SK-N-SH (cell line): Measurements from ENCODE around the gene HS2ST1.

Source experiments
- EZH2phosphoT487 ChIP-seq: fragments of 200-600 bp; sonication (generic); IDR thresholded peaks from 2 replicates; pipeline ENCODE4 v1.6.1; 2017; ENCODE audit warnings: low read depth, mixed run types, mild to moderate bottlenecking, antibody characterized with exemption, moderate library complexity, borderline replicate concordance
- FOSL2 ChIP-seq: IDR thresholded peaks from 2 replicates; pipeline ENCODE4 v1.4.0; 2012; ENCODE audit warnings: low read depth, mild to moderate bottlenecking, moderate library complexity, borderline replicate concordance
- GABPA ChIP-seq: IDR thresholded peaks from 2 replicates; pipeline ENCODE4 v1.4.0; 2012; ENCODE audit warnings: low read depth, mild to moderate bottlenecking
- GATA2 ChIP-seq: sonication (generic); formaldehyde crosslinking; IDR thresholded peaks from 2 replicates; pipeline ENCODE4 v1.5.0; 2020; ENCODE audit warnings: mild to moderate bottlenecking, missing genetic modification reagents
- NFIC ChIP-seq: IDR thresholded peaks from 2 replicates; pipeline ENCODE4 v1.4.0; 2012; ENCODE audit warnings: borderline replicate concordance
- POLR2AphosphoS5 ChIP-seq: IDR thresholded peaks from 2 replicates; pipeline ENCODE4 v1.6.1; 2012; ENCODE audit warnings: low read depth, low read length
- RAD21 ChIP-seq: IDR thresholded peaks from 2 replicates; pipeline ENCODE4 v1.6.1; 2012; ENCODE audit warnings: mild to moderate bottlenecking, low read length
- RXRA ChIP-seq: IDR thresholded peaks from 2 replicates; pipeline ENCODE4 v1.4.0; 2012; ENCODE audit warnings: low read depth, mild to moderate bottlenecking, borderline replicate concordance
- SMC3 ChIP-seq: IDR thresholded peaks from 2 replicates; pipeline ENCODE4 v1.6.1; 2012; ENCODE audit warnings: low read depth, low read length, improper control_type of control experiment
- YY1 ChIP-seq: IDR thresholded peaks from 2 replicates; pipeline ENCODE4 v1.4.0; 2012; ENCODE audit warnings: low read depth, mild to moderate bottlenecking
- TF ChIP-seq, protein P1 (sequence below): IDR thresholded peaks from 2 replicates; pipeline ENCODE4 v1.4.0; 2012; ENCODE audit warnings: low read depth
- TF ChIP-seq, protein P2 (sequence below): fragments of 200-600 bp; sonication (generic); IDR thresholded peaks from 2 replicates; pipeline ENCODE4 v1.6.1; 2017; ENCODE audit warnings: antibody characterized with exemption, mild to moderate bottlenecking, moderate library complexity

DNA sequence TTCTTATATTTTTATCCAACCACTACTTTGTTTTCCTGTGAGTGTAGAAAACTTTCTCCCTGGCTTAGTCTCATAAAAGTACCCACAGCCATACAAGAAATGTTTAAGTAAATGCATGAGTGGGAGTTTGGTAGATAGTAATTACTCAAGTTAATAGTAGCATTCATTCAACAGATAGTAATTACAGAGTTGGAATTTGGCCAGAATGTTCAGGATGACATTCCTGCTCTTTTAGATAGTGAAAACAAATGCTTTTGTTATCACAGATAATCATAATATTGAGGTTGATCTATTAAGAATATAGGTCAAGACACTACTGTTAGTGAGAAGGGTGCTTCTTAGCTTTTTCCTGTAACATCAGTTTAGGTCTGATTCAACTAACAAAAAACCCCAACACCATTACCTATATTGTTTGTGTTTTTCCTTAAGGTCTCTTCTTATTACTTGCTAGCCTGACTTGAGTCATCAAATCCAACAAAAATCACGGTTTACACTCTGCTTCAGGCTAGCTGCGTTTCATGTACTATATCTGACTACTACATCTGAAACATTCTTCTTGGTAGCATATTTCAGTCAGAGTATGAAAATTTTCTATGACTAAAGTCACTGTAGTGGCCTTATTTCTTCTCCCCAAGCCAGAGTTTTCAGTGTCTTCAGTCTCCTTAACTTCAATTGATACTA is 163.7 kb downstream of the HS2ST1 start:
- TF ChIP-seq GATA2 (CRISPR knock-in tag): no peak
- TF ChIP-seq, protein P1, sequence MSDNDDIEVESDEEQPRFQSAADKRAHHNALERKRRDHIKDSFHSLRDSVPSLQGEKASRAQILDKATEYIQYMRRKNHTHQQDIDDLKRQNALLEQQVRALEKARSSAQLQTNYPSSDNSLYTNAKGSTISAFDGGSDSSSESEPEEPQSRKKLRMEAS: no peak
- no peak for TF ChIP-seq POLR2AphosphoS5
- TF ChIP-seq, protein P2, sequence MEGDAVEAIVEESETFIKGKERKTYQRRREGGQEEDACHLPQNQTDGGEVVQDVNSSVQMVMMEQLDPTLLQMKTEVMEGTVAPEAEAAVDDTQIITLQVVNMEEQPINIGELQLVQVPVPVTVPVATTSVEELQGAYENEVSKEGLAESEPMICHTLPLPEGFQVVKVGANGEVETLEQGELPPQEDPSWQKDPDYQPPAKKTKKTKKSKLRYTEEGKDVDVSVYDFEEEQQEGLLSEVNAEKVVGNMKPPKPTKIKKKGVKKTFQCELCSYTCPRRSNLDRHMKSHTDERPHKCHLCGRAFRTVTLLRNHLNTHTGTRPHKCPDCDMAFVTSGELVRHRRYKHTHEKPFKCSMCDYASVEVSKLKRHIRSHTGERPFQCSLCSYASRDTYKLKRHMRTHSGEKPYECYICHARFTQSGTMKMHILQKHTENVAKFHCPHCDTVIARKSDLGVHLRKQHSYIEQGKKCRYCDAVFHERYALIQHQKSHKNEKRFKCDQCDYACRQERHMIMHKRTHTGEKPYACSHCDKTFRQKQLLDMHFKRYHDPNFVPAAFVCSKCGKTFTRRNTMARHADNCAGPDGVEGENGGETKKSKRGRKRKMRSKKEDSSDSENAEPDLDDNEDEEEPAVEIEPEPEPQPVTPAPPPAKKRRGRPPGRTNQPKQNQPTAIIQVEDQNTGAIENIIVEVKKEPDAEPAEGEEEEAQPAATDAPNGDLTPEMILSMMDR: no peak
- no peak for TF ChIP-seq EZH2phosphoT487
- TF ChIP-seq GABPA: no peak
- no peak for TF ChIP-seq FOSL2
- TF ChIP-seq RAD21: no peak
- no peak for TF ChIP-seq SMC3
- no peak for TF ChIP-seq YY1
- no peak for TF ChIP-seq NFIC
- no peak for TF ChIP-seq RXRA
